GM18907 (cell line): ENCODE results near the gene PCSK6.

Source experiments
- ATAC-seq: cut with Tn5 transposase; IDR thresholded peaks from one replicate; pipeline ENCODE4 v1.9.1; 2021; ENCODE audit warnings: mild to moderate bottlenecking, moderate library complexity; ENCODE audit not compliant: unreplicated experiment

PCSK6 gene

DNA sequence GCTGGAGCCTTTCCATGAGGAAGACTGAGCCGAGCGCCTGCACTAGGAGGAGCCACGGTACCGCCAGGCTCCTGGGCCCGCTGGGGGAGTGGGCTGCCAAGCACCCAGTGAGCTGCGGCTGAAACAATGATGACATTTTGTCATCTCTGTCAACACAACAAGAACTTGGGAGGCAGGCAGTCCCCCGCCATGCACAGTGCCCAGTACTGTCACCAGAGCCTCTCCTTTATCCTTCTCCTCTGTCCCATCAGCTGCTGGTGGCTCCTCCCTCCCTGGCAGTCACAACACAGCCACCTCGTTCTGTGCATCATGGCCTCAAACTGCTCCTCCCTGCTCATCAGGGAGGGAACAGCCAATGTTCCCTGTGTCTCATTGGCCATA, 34.0 kb upstream of the PCSK6 start:
- no peak for ATAC-seq

GRCh38 chr15:101522621-101523559, 33.4 kb upstream of the PCSK6 start:
- no peak for ATAC-seq

DNA sequence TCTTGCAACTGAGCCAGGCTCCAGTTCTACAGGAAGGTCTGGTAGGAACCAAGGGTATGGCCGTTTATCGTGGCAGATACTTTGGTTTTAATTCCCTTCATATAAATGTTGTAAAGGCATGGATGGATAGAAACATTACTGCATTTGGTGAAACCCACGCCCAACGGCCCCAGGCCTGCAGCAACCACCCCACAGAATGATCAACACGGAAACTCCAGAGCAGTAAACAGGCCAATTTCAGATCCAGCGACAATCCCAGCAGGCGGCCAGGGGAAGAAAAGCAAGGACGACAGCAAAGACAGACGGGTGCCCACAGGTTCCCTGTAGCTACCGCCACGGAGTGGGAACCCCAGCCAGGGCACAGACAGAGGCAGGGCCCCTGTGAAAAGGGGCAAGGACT, 32.6 kb upstream of the PCSK6 start:
- ATAC-seq = no peak

DNA sequence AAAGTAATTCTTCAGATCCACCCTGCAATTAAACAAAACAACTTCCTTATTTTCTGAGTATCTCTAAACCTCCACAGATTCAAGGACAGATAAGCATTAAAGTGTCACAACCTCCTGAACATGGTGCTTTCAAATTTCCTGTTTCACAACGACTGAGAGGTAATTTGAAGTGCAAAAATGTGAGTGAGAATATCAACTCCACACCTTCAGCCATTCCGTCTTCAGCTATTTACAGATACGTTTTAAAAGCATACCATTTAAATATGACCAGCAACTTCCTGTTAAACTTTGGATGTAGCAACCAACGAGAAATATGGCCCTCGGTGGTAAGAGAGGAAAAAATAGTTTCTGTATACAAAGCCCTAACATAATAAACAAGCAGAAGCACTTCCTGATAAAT, 32.1 kb upstream of the PCSK6 start:
- no peak for ATAC-seq

DNA sequence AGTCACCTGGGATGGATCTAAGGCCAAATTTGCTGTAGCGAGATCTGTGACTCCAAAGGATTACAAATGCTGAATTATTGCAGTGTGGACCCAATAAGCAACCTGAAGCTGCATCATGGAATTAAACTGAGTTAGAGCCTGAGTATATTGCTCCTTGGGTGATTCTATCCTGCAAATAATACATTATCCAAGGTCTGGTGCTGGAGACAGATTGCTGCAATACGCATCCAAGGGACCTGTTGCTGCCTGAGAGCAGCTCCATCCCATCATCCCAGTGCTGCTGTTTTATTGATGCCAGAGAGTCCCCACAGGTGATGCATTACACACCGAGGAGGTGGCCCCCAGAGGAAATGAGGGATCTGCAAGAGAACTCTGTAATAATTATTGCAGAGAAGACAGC, 31.6 kb upstream of the PCSK6 start:
- no peak for ATAC-seq

- no peak for ATAC-seq
Observed at GRCh38 chr15:101520395-101520794, 30.9 kb upstream of the PCSK6 start.

DNA sequence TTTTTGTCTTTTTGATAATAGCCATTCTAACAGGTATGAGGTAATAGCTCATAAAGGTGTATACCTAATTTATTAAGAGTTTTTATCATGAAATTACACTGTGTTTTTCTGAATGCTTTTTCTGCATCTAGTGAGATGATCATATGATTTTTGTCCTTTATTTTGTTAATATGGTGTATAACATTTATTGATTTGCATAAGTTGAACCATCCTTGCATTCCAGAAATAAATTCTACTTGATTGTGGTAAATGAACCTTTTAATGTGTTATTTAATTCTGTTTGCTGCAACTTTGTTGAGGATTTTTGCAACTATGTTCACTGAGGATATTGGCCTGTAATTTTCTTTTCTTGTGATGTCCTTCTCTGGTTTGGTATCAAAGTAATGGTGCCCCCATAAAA, 28.0 kb upstream of the PCSK6 start:
- no peak for ATAC-seq

DNA sequence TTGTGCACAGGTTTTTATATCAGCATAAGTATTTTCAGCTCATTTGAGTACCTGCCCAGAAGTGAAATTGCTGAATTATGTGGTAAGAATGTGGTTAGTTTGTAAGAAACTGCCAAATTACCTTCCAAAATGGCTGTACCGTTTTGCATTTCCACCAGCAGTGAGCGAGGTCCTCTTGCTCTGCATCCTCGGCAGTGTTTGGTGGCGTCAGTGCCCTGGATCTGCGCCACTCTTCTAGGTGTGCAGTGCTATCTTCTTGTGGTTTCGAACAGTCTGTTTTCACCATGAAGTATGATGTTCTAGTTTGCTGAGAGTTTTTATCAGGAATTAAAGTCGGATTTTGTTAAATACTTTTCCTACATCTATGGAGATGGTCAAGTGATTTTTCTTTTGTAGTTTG, 24.8 kb upstream of the PCSK6 start:
- no peak for ATAC-seq

DNA sequence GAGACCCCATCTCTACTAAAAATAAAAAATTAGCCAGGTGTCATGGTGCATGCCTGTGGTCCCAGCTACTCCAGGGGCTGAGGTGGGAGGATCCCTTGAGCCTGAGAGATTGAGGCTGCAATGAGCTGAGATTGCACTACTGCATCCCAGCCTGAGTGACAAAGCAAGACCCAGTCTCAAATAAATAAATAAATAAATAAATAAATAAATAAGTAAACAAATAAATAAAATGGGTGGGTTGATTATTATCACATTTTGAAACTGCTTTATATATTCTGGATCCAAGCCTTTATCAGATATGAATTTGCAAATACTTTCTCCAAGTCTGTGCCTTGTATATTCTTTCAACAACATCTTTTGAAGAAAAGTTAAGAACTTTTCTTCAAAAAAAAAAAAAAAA, 22.2 kb upstream of the PCSK6 start:
- ATAC-seq = no peak

DNA sequence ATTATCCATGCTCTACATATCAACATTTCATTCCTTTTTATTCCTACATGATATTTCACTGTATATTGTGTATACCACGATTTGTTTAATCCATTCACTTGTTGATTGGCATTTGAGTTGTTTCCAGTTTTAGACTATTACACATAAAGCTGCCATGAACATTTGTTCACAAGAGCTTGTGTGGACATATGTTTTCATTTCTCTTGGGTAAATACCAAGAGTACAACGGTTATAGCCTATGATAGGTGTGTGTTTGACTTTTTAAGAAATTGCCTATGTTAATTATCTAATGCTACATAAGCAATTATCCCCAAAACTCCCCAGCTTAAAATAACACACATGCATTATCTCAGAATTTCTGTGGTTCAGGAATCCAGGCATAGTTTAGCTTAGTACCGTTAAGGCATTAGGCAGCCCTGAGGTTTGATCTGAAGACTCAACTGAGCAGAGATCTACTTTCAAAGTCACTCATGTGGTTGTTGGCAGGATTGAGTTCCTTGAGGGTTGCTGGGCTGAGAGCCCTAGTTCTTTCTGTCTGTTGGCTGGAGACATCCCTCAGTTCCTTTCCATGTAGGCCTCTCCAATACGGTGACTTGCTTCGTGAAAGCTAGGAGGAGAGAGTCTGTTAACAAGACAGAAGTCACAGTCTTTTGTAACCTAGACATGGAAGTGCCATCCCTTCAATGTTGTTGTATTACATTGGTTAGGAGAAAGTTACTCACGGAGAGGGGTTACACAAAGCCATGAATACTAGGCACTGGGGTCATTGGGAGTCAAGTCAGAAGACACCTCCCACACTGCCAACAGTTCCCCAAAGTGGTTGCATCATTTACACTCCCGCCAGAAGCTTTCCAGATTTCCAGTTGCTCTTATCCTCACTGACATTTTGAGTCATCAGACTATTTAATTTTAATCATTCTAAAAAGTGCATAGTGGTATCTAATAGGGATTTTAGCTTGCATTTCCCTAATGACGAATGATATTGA, 21.0 kb upstream of the PCSK6 start:
- no peak for ATAC-seq

- ATAC-seq = no peak
Observed at GRCh38 chr15:101509279-101509678, 19.8 kb upstream of the PCSK6 start.

- no peak for ATAC-seq
Observed at GRCh38 chr15:101506491-101506890, 17.0 kb upstream of the PCSK6 start.

DNA sequence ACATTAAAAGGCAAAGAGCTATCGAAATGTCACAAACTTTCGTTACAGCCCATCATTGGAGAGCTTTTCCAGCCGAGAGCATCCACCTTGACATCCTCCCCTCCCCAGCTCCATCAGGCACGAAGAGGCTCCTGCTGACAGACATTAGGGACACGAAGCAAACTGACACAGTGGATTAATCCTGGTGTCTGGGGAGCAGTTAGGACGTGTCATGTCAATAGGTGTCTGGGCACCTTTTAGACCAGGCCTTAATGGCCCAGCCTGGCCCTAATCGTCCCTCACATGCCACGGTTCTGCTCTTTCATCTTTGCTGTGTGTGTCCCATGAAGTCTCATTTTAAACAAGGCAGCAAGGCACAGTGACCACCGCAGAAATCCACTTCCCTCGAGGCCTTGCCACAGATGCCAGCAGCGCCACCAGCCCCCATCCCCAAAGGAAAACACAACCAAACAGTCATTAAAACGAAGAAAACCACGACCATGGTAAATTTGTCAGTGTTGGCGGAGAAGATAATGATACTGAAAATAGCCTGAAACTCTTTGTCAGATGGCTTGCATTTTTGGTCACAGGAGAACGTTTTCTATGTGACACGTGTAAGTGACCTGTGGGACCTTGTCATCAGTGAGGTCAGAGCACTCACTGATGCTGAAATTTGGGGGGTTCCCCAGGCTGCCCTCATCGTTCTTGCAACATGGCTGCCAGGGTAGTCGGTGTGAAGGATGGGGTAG, 16.3 kb upstream of the PCSK6 start:
- ATAC-seq = no peak

DNA sequence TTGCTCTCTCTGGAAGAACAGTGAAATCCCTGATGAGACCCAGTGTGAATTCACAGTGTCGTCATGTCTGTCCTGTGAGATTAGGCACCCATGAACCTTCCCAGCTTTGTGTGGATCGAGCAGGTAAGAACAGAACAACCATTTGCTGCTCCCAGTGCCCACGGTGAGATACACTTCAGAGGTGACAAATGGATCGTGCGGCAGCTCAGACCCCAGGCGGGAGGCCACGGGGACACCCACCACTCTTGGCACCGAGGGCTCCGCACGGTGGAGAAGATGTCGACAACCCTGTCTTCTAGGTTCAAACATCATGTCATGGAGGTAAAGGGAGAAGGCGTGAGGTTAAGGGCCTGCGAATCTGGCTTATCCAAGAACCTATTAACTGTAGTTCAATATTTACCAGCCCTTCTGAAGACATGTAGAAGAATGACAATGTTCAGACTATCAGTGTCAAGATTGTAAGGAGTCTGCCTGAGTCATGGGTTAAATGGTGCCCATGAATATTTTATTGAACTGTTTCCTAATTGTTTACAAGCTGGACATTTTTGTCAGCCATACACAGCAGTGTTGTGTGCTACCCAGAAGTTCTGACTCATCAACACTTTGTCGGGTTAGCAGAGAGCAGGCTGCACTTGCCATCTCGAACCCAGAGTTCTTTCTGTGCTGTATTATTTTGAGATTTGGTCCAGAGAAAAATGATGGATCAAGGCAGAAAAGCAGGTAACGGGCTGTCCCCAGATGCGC, 15.5 kb upstream of the PCSK6 start:
- no peak for ATAC-seq

DNA sequence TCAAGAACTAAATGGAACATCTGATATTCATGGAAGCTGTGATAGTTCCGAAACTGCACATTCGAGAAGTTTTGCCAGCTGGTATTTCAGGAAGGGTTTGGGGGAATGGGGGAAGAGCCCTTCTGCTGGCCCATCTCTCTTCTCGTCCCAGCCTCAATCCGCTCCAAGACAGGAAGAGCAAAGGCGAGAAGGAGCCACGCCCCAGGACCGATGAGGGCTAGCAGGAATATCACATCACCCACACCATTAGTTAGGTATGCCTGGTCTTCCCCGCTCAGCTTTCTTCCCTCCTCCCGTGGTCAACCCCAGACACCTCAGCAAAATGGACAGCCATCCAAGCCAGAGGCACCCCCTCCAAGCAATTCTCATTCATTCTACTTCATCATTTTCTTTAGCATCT, 14.9 kb upstream of the PCSK6 start:
- ATAC-seq = no peak

DNA sequence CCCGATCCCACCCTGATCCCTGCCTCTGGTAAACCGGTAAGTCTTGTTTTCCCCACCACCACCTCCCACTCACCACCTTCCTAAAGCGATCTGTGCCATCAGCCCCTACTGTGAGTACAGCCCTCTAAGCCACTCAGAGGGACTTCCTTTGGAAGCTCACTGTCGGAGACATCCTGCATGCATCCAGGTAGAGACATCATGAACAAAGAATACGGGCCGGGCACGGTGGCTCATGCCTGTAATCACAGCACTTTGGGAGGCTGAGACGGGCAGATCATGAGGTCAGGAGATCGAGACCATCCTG, 13.7 kb upstream of the PCSK6 start:
- no peak for ATAC-seq

- no peak for ATAC-seq
Observed at GRCh38 chr15:101502572-101503295, 13.2 kb upstream of the PCSK6 start.

DNA sequence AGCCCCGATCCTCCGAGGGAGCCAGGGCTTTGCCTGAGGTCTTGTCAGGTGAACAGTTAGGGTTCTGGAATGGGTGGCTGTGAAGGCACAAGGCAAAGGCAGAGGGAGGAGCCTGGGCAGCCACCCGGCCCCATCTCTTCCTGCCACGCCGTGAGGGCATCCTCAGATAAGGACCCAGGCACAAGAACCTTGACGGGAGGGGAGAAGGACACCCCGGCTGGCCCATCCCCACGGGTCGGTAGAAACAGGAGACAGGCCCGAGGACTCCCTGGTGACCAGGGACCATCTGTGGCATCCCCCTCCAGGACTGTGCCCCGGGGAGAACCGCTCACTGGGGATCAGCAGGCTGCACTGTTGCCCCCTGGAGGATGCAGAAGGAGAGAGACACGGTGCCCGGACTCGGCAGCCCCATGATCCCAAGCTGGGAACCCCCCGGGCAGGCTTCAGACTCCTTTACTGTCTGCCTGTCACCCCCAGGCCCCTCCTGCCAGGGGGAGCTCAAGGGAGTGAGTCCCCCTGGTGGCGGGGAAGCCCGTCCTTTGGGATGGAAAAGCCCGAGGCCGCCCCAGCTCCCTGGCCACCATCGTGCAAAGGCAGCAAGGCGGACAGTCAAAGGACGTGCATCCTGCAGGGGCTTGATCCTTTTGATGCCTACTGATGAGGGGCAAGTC, 12.3 kb upstream of the PCSK6 start:
- ATAC-seq = no peak

GRCh38 chr15:101500865-101501551, 11.5 kb upstream of the PCSK6 start:
- ATAC-seq = no peak
